ENCODE data around the gene MEGF11.

MEGF11 gene

DNA sequence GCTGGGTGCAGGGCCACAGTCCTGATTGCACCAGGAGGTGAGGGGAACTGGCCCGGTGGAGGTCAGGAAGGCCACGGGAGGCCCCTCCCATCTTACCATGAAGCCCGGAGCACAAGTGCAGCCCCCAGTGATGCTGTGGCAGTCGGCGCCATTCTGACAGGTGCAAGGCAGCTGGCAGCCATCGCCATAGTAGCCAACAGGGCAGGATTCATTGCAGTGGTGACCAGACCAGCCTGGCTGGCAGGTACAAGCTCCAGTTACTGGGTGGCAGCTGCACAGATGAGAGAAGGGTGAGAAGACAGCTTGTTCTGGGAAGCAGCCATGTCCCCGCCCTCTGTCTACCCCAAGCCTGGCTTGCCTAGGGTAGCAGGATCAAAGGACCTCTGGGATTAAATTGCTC lies 296.1 kb downstream of the MEGF11 start:
- no peak for DNase-seq

DNA sequence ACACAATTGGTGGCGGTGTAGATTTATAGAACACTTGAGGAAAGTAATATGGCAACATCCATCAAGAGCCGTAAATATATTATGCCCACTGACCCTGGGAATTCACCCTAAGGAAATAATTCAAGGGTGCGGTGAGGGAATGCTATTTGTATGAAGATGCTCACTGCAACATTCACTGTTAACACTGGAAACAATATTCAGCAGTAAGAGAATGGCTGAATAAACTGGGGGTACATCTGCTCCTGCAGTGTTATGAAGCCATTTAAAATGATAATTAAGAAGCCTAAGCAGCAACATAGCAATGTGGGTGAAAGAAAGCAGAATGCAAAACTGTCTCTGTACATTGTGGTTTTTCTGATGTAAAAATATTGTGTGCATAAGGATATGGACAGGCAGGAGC lies 296.7 kb downstream of the MEGF11 start:
- DNase-seq, result no peak

DNA sequence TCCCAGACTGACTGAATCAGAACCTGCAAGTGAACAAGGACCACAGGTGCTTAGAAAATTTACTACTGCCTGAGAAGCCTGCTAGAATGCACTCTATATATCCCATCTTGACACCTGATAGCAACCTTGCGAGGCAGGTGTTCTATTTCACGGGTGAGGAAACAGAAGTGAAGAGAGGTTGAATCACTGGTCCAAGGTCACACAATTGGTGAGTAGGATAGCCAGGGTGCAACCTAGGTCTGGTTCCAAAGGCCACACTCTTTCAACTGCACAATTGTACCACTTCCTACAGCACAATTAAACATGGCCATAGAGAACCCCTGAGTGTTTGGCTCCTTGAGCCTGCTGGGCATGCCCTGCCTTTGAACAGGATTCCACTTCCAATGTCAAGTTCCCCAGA lies 297.2 kb downstream of the MEGF11 start:
- DNase-seq, result no peak

DNA sequence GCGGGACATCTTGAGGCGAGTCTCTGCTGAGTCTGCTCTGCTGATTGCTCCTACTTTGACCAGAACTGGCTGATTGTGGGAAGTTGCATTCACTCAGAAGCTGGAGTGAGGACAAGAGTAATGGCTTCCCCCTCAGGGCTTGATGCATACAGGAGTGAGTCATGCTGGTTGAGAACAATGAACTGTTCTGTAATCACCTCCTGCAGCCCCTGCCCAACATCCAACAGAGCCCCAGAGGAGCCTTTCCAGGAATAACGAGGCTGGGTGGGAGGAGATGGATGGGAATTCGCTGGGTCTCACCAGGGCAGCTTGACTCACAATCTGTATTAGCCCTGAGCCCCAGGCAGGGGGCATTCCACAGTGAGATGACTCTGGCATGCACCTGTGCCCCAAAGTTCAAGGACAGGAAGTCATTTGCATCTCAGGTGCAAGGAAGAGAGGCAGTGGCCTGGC lies 299.2 kb downstream of the MEGF11 start:
- DNase-seq, result no peak

DNA sequence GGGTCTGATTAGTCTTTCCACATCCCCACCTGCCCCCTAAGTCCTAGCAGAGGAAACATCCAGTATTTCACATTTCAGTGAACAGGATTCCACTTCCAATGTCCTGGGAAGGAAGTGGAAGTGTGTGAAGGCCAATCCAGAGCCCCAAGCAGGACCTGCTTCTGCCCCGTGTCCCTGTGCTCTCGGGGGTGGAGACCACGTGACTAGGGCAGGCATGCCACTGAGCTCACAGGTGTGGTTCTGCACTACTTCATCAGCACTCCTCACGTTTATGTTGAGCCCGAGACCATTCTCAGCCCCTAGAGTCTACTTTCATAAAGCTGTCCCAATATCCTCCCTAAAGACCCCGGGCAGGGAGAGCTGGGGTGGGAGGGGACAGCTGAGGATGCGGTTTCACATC lies 299.9 kb downstream of the MEGF11 start:
- no peak for DNase-seq

DNA sequence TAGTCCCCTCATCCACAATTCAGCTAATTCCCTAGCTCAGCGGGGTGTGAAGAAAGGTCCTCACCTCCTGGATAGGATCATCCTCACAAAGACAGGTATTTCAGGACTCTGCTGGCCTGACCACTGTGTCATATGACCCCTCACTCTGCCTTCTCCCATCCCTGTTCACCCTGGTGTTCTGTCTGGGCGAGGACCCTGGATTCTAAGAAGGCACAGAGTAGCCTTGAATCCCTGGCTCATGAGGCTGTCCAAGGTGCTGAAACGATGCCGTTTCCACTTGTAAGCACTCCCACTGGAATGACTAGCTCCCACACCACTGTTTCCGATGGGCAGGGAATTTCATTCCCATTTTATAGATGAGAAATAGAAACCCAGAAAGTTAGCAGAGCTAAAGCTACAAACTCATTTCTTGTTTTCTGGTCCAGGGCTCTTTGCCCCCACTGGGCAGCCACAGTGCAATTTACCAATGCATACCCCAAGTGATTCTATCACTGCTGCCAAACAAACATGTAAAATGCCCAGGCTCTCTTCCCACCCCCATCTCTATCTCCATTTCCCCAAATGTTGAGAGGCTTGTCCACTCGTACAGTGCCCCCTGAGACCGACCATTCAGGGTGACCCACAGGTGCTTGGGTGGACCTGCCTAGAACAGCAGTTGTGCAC lies 301.0 kb downstream of the MEGF11 start:
- DNase-seq, result no peak

DNA sequence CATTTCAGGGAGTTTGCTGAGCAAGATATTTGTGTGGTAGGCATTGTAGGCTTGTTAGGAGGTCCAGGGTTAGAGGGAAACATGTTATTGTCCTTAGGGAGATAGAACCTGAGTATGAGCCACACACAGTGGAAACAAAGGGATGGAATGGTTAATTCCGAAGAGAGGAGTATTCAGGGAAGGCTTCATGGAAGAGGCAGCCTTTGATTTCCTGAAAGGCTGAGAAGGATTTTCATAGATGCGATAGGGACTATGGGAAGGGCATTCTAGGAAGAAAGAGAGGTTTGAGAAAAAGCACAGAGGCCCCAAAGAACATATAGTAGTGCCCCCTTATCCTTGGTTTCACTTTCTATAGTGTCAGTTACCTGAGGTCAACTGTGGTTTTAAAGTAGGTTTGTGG lies 302.5 kb downstream of the MEGF11 start:
- no peak for DNase-seq

DNA sequence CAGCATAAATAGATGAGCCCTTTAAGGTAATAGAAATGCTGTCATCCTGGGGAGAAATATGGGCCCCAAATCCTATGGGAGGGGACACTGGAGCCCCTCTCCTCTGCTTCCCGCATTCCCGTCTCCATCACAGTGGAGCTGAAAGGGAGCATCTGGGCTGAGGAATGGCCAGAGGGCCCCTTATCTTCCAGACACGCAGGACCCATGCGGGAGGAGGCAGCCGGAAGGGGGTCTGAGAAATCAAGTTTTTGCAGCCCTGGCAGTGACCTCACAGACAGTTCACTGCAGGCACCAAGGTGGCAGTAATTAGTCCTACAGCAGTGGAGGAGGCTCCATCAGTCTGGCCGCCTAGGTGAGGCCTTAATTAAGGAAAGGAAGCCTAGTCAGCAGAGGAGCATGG lies 304.1 kb downstream of the MEGF11 start:
- no peak for DNase-seq

DNA sequence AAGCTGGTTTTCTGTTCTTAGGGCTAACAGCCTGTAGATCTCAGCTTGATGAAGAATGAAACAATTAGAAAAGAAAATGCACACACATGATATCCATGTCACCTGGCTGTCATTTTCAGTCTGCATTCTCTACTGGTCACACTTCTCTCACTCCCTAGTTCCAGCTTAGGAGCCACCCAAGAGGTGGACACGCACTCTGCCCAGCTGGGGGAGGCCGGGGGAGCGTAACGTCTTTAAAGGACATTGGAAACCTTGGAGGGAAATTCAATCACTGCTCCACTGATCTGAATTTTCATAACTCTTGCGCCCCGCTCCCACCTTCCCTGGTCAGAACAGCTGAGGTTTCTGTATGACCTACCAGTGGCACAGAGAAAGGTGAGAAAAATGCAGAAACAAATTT lies 304.5 kb downstream of the MEGF11 start:
- DNase-seq, result no peak

DNA sequence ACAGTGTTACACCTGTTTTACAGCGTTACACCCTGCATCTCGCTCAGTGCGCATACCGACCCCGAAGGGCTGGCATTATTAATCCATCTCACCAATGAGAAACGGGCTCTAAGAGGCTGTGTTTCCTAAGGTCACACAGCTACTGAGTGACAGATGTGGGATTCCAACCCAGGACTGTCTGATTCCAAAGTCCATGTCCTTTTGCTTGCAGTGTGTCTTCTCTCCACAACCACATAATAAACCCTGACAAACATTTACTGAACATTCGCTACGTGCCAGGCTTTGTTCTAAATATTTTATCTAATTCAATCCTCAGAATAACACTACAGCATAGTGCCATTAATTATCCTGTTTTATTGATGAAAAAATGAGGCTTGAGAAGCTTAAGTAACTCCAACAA lies 305.2 kb downstream of the MEGF11 start:
- no peak for DNase-seq

DNA sequence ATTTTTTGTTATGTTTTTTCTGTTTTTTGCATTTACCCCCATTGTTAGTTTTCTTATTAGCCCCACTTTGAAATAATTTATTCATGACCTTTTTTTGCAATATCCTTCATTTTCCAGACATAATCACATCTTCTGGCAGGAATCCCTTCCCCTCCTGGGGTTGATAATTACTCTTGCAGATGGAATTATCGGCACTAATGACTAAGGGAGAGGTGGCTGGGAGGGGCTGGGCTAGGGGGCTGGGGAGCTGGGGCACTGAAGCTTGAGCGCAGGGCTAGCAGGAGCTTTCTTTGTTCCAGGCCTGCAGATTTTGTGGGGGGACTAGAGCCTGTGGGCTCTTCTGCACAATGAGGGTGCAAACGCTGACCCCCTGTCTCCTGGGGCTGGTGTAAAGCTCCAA lies 306.5 kb downstream of the MEGF11 start:
- DNase-seq, result no peak

DNA sequence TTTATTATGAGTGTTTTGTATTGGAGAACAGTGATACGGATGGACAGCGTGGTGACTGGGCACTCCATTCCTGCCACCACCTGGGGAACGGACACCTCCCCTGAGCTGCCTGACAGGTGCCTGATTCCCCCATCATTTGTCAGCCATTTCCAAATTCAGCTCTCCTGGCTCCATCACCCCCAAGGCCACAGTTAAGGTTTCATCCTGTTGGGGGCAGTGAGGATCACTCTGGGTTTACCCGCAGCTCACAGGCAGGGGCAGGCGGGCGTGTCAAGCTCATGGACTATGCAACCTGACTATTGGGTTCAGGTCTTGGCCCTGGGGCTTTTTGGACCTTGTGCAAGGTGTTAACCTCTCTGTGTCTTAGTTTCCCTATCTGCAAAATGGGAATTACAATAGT lies 307.9 kb downstream of the MEGF11 start:
- DNase-seq, result no peak

DNA sequence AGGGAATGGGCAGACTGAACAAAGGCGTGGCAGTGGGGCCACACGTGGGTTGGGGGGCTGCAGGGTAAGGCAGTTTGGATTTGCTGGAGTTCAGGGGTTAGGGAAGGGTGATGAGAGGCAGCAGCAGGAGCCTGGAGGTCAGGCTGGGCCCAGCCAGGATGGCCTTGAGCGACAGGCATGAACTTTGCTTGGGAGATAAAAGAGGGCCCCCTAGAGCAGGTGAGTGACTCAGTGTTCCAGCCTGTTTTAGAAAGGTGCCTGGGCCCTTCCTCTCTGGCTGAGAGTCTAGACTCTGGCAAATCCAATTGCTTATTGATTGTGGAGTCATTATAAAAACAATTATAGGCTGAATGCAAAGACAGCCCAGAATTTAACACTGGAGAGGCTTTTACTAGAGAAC lies 309.1 kb downstream of the MEGF11 start:
- DNase-seq, result no peak

DNA sequence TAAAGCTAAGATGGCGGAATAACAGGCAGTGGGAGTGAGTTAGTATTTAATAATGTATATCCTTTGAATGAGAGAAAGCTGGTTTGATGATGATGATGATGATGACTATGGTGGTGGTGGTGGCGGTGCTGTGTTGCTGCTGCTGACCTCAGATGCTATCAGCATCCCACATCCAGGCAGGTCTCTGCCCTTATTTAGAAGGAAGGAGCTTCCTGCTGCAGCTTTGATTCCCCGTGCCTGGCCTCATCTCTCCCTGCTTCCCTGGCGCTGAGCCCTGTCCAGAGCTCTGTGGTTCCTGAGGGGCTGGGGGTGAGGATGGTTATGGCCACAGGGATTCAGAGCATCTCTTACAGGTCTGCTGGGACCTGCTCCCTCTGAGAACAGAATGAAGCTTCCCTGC lies 311.1 kb downstream of the MEGF11 start:
- DNase-seq, result no peak

DNA sequence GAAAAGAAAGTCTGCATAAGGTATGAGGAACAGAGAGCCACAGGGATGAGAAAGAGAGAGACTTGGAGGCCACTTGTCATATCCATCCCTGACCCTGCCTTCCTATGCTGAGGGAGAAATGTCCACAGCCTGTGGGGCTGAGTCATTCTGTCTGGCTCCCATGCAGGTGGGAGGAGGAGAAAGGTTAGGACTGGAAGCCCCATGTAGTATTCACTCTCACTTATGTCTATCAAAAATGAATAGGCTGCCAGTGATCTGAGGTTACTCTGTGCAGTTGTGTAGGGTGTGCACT lies 313.0 kb downstream of the MEGF11 start:
- DNase-seq, result no peak

DNA sequence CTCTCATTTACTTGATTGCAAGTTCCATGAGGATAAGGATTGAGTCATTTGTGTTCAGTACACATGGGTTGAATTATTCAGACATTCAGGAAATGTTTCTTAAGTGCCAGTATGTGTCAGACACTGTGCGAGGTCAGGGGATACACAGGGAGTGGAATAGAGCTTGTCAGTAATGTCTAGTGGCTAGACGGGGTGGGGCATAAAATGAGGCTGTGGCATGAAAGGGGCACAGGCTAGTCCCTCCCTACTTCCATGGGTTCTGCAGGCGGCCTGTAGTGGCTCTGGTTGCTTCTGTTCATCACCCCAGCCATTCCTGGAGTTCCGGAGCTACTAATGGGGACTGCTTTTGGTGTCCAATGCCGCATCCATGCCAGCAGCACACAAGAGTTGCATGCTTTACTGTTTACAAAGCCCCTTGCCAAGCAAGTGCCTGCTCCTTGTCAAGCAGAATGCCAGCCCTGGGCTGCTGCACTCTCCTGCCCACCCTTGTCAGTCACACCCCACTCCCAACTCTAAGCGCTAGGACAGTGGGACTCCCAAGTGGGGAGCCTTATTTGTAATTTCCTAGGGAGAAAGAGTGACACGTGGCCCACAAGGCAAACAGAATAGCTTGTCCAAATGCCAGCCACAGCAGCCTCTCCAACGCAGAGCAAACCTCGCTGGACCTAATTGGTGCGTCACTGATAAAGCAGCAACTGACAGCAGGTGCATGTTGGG lies 313.5 kb downstream of the MEGF11 start:
- DNase-seq, result no peak

DNA sequence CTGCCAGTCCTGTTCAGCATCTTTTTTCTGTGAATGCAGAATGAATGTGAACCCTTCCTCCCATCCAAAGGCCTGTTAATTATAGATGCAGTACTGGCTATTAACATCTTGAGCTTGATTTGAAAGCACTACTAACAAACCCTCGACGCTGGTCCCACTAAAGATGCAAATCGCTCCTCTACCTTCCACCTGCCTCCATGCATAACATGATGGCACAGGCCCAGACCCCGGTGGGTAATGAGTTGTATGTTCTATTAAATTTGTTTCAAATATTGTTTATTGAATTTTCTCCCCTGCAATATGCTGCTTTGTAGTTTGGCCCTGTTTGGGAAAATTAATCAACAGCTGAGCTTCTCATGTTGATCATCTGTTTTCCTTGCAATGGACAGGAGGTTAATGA lies 314.9 kb downstream of the MEGF11 start:
- no peak for DNase-seq

DNA sequence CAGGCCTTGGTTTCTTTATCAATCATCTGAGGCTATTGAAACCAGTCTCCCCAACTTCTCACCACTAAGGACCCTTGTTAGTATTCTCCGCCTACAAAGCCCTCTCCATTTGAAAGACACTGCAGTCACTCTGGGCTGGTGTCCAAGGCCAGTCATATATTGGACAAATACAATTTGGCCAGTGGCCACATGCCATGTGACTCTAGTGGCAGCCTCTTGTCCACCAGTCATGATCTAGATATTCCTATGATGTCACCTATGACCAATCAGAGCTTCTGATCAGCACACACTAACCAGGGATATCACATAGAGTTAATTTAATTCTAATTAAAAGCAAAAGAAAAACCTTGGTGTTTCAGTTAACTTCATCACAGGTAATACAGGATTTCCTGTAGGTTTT lies 316.1 kb downstream of the MEGF11 start:
- DNase-seq, result no peak

DNA sequence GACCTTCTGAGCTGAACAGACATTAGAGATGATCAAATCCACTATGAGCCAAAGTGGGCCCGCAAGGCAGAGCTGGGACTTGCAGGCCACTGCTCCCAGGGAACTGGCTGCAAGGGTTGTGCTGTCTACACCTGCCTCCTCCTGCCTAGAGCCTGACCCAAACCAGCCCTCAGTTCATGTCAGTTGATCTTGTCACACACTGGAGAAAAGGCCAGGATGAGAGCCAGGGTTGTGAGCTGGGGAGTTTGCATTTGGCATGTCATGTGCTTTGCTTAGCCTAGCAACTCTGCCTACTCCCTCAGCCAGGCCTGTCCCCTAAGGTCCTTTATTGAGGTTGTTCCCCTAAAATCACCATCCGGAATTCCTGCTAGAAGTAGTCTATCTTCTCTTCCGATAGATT lies 316.5 kb downstream of the MEGF11 start:
- no peak for DNase-seq

DNA sequence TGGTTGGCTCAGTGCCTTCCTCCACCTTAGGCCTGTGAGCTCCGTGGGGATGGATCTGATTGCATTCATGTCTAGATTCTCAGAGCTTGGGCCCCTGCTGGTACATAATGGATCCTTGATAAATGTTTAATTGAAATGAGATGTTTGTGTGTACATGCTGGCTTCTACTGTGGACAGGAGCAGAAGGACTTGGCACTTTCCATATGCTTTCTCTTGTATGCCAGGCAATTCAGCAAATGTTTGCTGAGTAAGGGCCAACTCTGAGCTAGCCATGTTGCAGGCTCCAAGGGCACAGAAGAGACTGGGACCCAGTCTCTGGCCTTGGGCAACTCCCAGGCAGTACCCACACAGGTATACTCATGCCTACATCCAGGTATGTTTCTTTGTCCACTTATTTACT lies 317.3 kb downstream of the MEGF11 start:
- DNase-seq, result no peak

DNA sequence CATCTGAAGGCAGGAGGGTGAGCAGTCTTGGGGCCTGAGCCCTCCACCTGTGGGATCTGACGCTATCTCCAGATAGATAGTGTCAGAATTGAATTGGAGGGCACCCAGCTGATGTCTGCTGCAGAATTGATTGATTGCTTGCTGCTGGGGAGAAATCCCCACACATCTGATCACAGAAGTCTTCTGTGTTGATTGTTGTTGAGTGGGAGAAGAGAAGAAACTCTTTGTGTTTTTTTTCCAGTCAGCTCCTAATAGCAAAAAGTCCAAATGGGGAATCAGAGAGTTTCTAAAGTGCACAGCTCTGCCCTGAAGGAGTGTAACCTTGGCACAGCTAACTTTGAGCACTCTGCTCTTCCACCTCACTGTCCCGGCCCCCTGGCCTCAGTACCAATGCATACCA lies 318.2 kb downstream of the MEGF11 start:
- DNase-seq, result no peak

DNA sequence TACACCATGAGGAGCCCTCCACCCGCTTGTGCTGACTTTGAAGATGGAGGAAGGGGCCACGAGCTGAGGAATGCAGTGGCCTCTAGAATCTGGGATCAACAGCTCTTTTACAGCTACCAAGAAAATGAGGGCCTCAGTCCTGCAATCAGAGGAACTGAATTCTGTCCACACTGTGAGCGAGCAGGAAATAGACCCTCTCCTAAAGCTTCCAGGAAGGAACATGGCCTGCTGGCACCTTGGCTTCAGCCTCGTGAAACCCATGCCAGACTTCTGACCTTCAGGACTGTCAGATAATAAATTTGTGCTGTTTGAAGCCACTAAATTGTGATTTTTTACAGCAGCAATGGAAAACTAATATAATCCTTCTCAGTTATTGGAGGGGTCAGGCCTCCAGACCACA lies 322.3 kb downstream of the MEGF11 start:
- DNase-seq, result no peak

DNA sequence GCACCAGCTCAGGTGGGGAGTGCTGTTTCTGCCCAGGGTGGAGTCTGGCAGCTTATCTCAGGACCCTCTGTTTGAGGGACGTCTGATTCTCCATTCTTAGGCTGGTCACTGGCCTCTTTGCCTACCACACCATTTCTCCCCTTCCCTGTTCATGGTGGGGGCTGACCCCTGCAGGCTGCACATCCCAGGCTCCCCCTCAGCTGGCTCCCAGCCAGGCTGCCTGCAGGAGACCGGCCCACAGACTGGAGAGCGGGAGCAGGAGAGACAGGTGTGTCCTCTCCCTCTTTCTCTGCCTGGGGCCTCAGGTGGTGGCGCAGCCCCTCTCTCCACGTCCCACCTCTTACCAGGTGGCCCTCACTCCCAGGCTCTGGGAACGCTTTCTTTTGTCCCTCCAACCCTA lies 323.4 kb downstream of the MEGF11 start:
- DNase-seq, result no peak

DNA sequence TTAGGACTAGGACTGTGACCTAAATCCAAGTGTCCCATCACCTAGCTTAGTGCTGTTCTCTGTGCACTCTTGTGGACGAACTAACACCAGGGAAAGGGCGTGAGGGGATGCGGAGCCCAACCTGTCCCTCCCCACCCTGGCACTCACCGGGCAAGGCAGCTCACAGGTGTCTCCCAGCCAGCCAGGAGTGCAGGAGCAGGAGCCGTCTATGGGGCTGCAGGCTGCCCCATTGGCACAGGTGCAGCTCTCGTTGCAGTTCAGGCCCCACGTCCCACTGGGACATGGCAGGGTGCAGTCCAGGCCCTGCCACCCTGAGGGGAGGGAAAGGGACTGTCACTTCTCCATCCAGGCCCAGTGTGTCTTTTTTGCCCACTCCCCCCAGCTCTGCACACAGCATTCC lies 324.0 kb downstream of the MEGF11 start:
- DNase-seq, result no peak

DNA sequence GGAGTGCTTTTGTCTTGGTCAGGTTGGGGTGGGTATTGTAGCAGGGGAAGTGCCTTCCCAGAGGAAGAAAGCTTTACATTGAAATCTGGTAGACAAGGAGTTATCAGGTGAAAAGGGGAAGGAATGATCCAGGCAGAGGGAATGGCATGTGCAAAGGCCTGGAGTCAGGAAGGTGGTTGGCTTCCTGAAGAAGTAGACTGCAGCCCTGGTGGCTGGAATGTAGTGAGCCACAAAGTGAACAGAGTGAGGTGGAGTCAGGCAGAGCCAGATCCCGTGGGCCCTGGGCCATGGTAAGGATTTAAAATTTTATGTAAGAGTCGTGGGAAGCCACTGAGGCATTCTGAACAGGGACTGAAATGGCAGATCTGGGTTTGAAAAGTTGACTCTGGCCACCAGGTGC lies 326.0 kb downstream of the MEGF11 start:
- no peak for DNase-seq

Data from CD4-positive, alpha-beta T cell treated with Interleukin-17A for 4 hours (primary cell).